ENCODE measurements around the gene CAMTA1.

Gene CAMTA1

GRCh38 chr1:7510389-7510931 lies 725.2 kb downstream of the CAMTA1 start:
- DNase-seq = no peak

GRCh38 chr1:7511381-7511780 lies 726.1 kb downstream of the CAMTA1 start:
- no peak for DNase-seq

- no peak for DNase-seq
These were observed 727.8 kb downstream of the CAMTA1 start for GRCh38 chr1:7513081-7513480.

GRCh38 chr1:7515175-7515574 lies 729.9 kb downstream of the CAMTA1 start:
- no peak for DNase-seq

GRCh38 chr1:7515904-7516303 lies 730.6 kb downstream of the CAMTA1 start:
- DNase-seq = no peak

- DNase-seq = no peak
These were observed 731.1 kb downstream of the CAMTA1 start for GRCh38 chr1:7516341-7516740.

- DNase-seq = no peak
These were observed 731.7 kb downstream of the CAMTA1 start for GRCh38 chr1:7516929-7517328.

GRCh38 chr1:7517611-7518330 lies 732.5 kb downstream of the CAMTA1 start:
- no peak for DNase-seq

- no peak for DNase-seq
These were observed 733.2 kb downstream of the CAMTA1 start for GRCh38 chr1:7518411-7518810.

GRCh38 chr1:7519181-7519860 lies 734.1 kb downstream of the CAMTA1 start:
- no peak for DNase-seq

GRCh38 chr1:7519861-7520395 lies 734.7 kb downstream of the CAMTA1 start:
- no peak for DNase-seq

GRCh38 chr1:7520496-7520895 lies 735.2 kb downstream of the CAMTA1 start:
- no peak for DNase-seq

GRCh38 chr1:7524341-7525337 lies 739.4 kb downstream of the CAMTA1 start:
- DNase-seq = no peak

- DNase-seq = no peak
These were observed 740.2 kb downstream of the CAMTA1 start for GRCh38 chr1:7525338-7526063.

GRCh38 chr1:7526196-7526866 lies 741.1 kb downstream of the CAMTA1 start:
- DNase-seq = no peak

- DNase-seq = no peak
These were observed 741.8 kb downstream of the CAMTA1 start for GRCh38 chr1:7526867-7527732.

GRCh38 chr1:7527733-7528045 lies 742.4 kb downstream of the CAMTA1 start:
- no peak for DNase-seq

GRCh38 chr1:7528386-7529198 lies 743.3 kb downstream of the CAMTA1 start:
- no peak for DNase-seq

- DNase-seq = no peak
These were observed 744.7 kb downstream of the CAMTA1 start for GRCh38 chr1:7529917-7530316.

Measured in activated naive CD4-positive, alpha-beta T cell (primary cell).